ENCODE results near the gene SBNO1.
A peak's percentile ranks its signal among the peaks of the same experiment; 100 is the strongest.
"Not testable (repeated sequence)": the region's sequence is repeated elsewhere in the genome, so short reads cannot be mapped to it uniquely, and the experiment has no call there.

The SBNO1 gene

GRCh38 chr12:123260081-123260480 lies 104.6 kb downstream of the SBNO1 start:
- intact Hi-C loops (cut with DNase I; ENCODE audit: low total_unique reads), result loop anchor here (10.0 kb wide), 1 partner anchor 105 kb away; the partner anchor contains the start of gene SBNO1
- no peak for DNase-seq
- TF ChIP-seq CTCF (IDR thresholded peaks at IDR 0.05), result no peak
- no peaks in the 10 kb centered on the region for H3K4me1 ChIP-seq
- peaks cover 47 to 99% (median 80%) of the 10 kb centered on the region in 3 donors for H3K36me3 ChIP-seq
- no peak overlapping the region for H3K4me3 ChIP-seq
- H3K27me3 ChIP-seq, result no peaks in the 10 kb centered on the region
- no peaks in the 10 kb centered on the region for H3K9me3 ChIP-seq
- H3K27ac ChIP-seq, result no peak overlapping the region

GRCh38 chr12:123258593-123258992 lies 106.1 kb downstream of the SBNO1 start:
- no peak overlapping the region for H3K4me3 ChIP-seq
- no peaks in the 10 kb centered on the region for H3K27me3 ChIP-seq
- no peaks in the 10 kb centered on the region for H3K9me3 ChIP-seq
- TF ChIP-seq CTCF (IDR thresholded peaks at IDR 0.05), result no peak
- H3K4me1 ChIP-seq, result peaks cover 0 to 10% (median 8%) of the 10 kb centered on the region in 4 donors
- no peak overlapping the region for H3K27ac ChIP-seq
- intact Hi-C loops (cut with DNase I; ENCODE audit: low total_unique reads), result no loop called here
- H3K36me3 ChIP-seq, result peaks cover 43 to 99% (median 82%) of the 10 kb centered on the region in 3 donors
- DNase-seq, result no peak

- Histone ChIP-seq H3K36me3 (peaks cover 30 to 69% (median 56%) of the 10 kb centered on the region in 3 donors), H3K27ac (no peak overlapping the region), H3K9me3 (no peaks in the 10 kb centered on the region), H3K4me1 (peaks cover 0 to 33% (median 19%) of the 10 kb centered on the region in 4 donors), H3K27me3 (no peaks in the 10 kb centered on the region), H3K4me3 (no peak overlapping the region)
- DNase-seq, result no peak
- no peak for TF ChIP-seq CTCF (IDR thresholded peaks at IDR 0.05)
- intact Hi-C loops (cut with DNase I; ENCODE audit: low total_unique reads), result no loop called here
Observed at GRCh38 chr12:123254853-123255446, 109.7 kb downstream of the SBNO1 start.

GRCh38 chr12:123253641-123254459 lies 110.8 kb downstream of the SBNO1 start:
- no peak for TF ChIP-seq CTCF (IDR thresholded peaks at IDR 0.05)
- peaks cover 0 to 33% (median 19%) of the 10 kb centered on the region in 4 donors for H3K4me1 ChIP-seq
- intact Hi-C loops (cut with DNase I; ENCODE audit: low total_unique reads), result no loop called here
- DNase-seq, result no peak
- H3K27me3 ChIP-seq, result no peaks in the 10 kb centered on the region
- H3K27ac ChIP-seq, result peak overlapping the region; percentile 39 to 43
- H3K4me3 ChIP-seq, result no peak overlapping the region
- H3K36me3 ChIP-seq, result peaks cover 24 to 65% (median 50%) of the 10 kb centered on the region in 3 donors
- no peaks in the 10 kb centered on the region for H3K9me3 ChIP-seq

GRCh38 chr12:123252365-123252764 lies 112.3 kb downstream of the SBNO1 start:
- H3K9me3 ChIP-seq; H3K27me3 ChIP-seq; intact Hi-C loops (cut with DNase I; ENCODE audit: low total_unique reads); H3K4me3 ChIP-seq; DNase-seq; H3K27ac ChIP-seq: not testable (repeated sequence)
- peaks cover 0 to 33% (median 19%) of the 10 kb centered on the region in 4 donors for H3K4me1 ChIP-seq
- H3K36me3 ChIP-seq, result peaks cover 12 to 50% (median 43%) of the 10 kb centered on the region in 3 donors

Data from tibial artery (tissue), 4 donors.